Gastrocnemius medialis (tissue), 4 donors: ENCODE data around the gene BAZ2B. TPM values are rescaled to one million over a fixed set of nuclear protein-coding genes. Genes with fewer than 3 reads are reported as not detected.

ENCODE experiments used
- ATAC-seq, 2 donors: fragments of 150-250 bp; one replicate each; pipeline ENCODE4 v1.9.1; 2016
- DNase-seq, 2 donors: peaks; one replicate each; pipeline ENCODE4 v3.0.0-alpha.2; 2019
- H3K27ac ChIP-seq, 4 donors: fragments of 200-600 bp; sonication (generic); 1 replicate in 1 of 4; 2 replicates in 3 of 4; pipeline ENCODE4 v1.5.1; 2016 to 2018; ENCODE audit warnings: mild to moderate bottlenecking in 2 of 4, moderate library complexity in 1 of 4
- H3K27me3 ChIP-seq, 3 donors: fragments of 200-600 bp; sonication (generic) in 2 of 3; 1 replicate in 1 of 3; 2 replicates in 2 of 3; pipeline versions ENCODE4 v1.5.1 to v1.6.0; 2016 to 2019; ENCODE audit warnings: mild to moderate bottlenecking in 1 of 3, moderate library complexity in 1 of 3
- H3K36me3 ChIP-seq, 2 donors: fragments of 200-600 bp; sonication (generic) in 1 of 2; one replicate each; pipeline ENCODE4 v1.5.1; 2017 to 2018
- H3K4me1 ChIP-seq, 2 donors: fragments of 200-600 bp; sonication (generic) in 1 of 2; one replicate each; pipeline ENCODE4 v1.5.1; 2016 to 2017; ENCODE audit warnings: mild to moderate bottlenecking in 2 of 2
- H3K4me3 ChIP-seq, 4 donors: fragments of 200-600 bp; sonication (generic) in 3 of 4; 1 replicate in 1 of 4; 2 replicates in 3 of 4; pipeline ENCODE4 v1.5.1; 2016 to 2019; ENCODE audit warnings: mild to moderate bottlenecking in 2 of 4
- H3K9me3 ChIP-seq, 3 donors: fragments of 200-600 bp; sonication (generic) in 2 of 3; 1 replicate in 1 of 3; 2 replicates in 2 of 3; pipeline ENCODE4 v1.5.1; 2016 to 2019
- CTCF ChIP-seq, 5 experiments: fragments of 450-650 bp in 3 of 5; fragments of 200-600 bp in 2 of 5; sonication (generic) in 2 of 5; IDR thresholded peaks in 4 of 5; conservative IDR thresholded peaks in 1 of 5; 1 replicate in 4 of 5; 2 replicates in 1 of 5; pipeline ENCODE4 v1.5.1; 2016 to 2019; ENCODE audit warnings: antibody characterized with exemption in 5 of 5, mild to moderate bottlenecking in 3 of 5, moderate library complexity in 3 of 5
- POLR2A ChIP-seq, 2 donors: fragments of 450-650 bp; IDR thresholded peaks; one replicate each; pipeline ENCODE4 v1.6.1; 2017; ENCODE audit warnings: antibody characterized with exemption in 2 of 2, mild to moderate bottlenecking in 2 of 2, moderate library complexity in 2 of 2
- in situ Hi-C, 4 donors: fragments of 200-750 bp; cut with MboI; loops; one replicate each; pipeline versions ENCODE4 v1.15.0 to v1.8.0; 2017; ENCODE audit warnings: low sequenced_read_pairs in 4 of 4
- intact Hi-C: fragments of 100-400 bp; cut with DNase I; formaldehyde crosslinking; loops from one replicate; pipeline ENCODE4 v1.15.1; 2023; ENCODE audit warnings: low total_unique reads
- total RNA-seq, 4 donors: library from RNA; depleted of rRNA; stranded (reverse); fragments of >200 nt; gene quantifications; one replicate each; pipeline versions ENCODE4 v1.1.0 to v1.2.3, GENCODE V29; 2016

BAZ2B gene
- total RNA-seq, 4 donors from 2014 or later = 27.6 to 57.2 (median 52.3) TPM

- intact Hi-C loops (no loop called here), in situ Hi-C loops (no loop called here)
- peak overlapping the region in 1 of 4 donors; percentile 26 for H3K4me3 ChIP-seq
- H3K27ac ChIP-seq = peak overlapping the region in 3 of 4 donors; percentile 12 to 63 (median 36)
- H3K36me3 ChIP-seq = no peaks in the 10 kb centered on the region
- H3K4me1 ChIP-seq = peaks cover 38 to 44% of the 10 kb centered on the region in 2 donors
- ATAC-seq = no peak
- DNase-seq = no peak
- H3K27me3 ChIP-seq = no peaks in the 10 kb centered on the region
- no peaks in the 10 kb centered on the region for H3K9me3 ChIP-seq
- TF ChIP-seq POLR2A (IDR thresholded peaks at IDR 0.05) (no peak), CTCF (IDR thresholded peaks at IDR 0.05 in 4 of 5, conservative IDR thresholded peaks at IDR 0.05 in 1 of 5) (no peak)
Observed at GRCh38 chr2:159605441-159606178, 10.7 kb downstream of the BAZ2B start.

- intact Hi-C loops = no loop called here
- no peak overlapping the region for H3K27ac ChIP-seq
Observed at GRCh38 chr2:159604159-159604558, 12.2 kb downstream of the BAZ2B start.

GRCh38 chr2:159600752-159601151, 15.6 kb downstream of the BAZ2B start:
- in situ Hi-C loops = no loop called here
- peaks cover 15 to 16% of the 10 kb centered on the region in 2 donors for H3K4me1 ChIP-seq

More at GRCh38 chr2:159604159-159604558, 12.2 kb downstream of the BAZ2B start:
- Histone ChIP-seq H3K27me3 (no peaks in the 10 kb centered on the region), H3K4me3 (no peak overlapping the region), H3K9me3 (no peaks in the 10 kb centered on the region), H3K4me1 (peaks cover 29 to 32% of the 10 kb centered on the region in 2 donors), H3K36me3 (no peaks in the 10 kb centered on the region)
- ATAC-seq = no peak
- no peak for TF ChIP-seq POLR2A (IDR thresholded peaks at IDR 0.05)
- no peak for TF ChIP-seq CTCF (IDR thresholded peaks at IDR 0.05 in 4 of 5, conservative IDR thresholded peaks at IDR 0.05 in 1 of 5)
- in situ Hi-C loops = no loop called here
- no peak for DNase-seq

GRCh38 chr2:159595410-159596046, 20.8 kb downstream of the BAZ2B start:
- intact Hi-C loops = no loop called here
- H3K9me3 ChIP-seq = no peaks in the 10 kb centered on the region
- H3K27me3 ChIP-seq = no peaks in the 10 kb centered on the region
- peaks cover 0 to 3% of the 10 kb centered on the region in 2 donors for H3K4me1 ChIP-seq
- TF ChIP-seq POLR2A (IDR thresholded peaks at IDR 0.05) = no peak
- in situ Hi-C loops = no loop called here
- ATAC-seq (no peak), DNase-seq (no peak)
- H3K4me3 ChIP-seq = no peak overlapping the region
- no peak overlapping the region for H3K27ac ChIP-seq
- H3K36me3 ChIP-seq = no peaks in the 10 kb centered on the region

More at GRCh38 chr2:159600752-159601151, 15.6 kb downstream of the BAZ2B start:
- Histone ChIP-seq H3K27ac (no peak overlapping the region), H3K9me3 (no peaks in the 10 kb centered on the region), H3K36me3 (no peaks in the 10 kb centered on the region), H3K27me3 (no peaks in the 10 kb centered on the region), H3K4me3 (no peak overlapping the region)
- TF ChIP-seq POLR2A (IDR thresholded peaks at IDR 0.05) = no peak
- no peak for TF ChIP-seq CTCF (IDR thresholded peaks at IDR 0.05 in 4 of 5, conservative IDR thresholded peaks at IDR 0.05 in 1 of 5)
- ATAC-seq (no peak), DNase-seq (no peak)
- intact Hi-C loops = no loop called here

GRCh38 chr2:159592441-159592840, 23.9 kb downstream of the BAZ2B start:
- in situ Hi-C loops = no loop called here
- intact Hi-C loops = no loop called here
- no peak for TF ChIP-seq POLR2A (IDR thresholded peaks at IDR 0.05)
- TF ChIP-seq CTCF (IDR thresholded peaks at IDR 0.05 in 4 of 5, conservative IDR thresholded peaks at IDR 0.05 in 1 of 5) = no peak
- DNase-seq = no peak
- Histone ChIP-seq H3K36me3 (peaks cover 0 to 5% of the 10 kb centered on the region in 2 donors), H3K4me1 (peaks cover 0 to 3% of the 10 kb centered on the region in 2 donors), H3K27me3 (no peaks in the 10 kb centered on the region), H3K9me3 (no peaks in the 10 kb centered on the region), H3K27ac (no peak overlapping the region), H3K4me3 (no peak overlapping the region)
- ATAC-seq = no peak
